ENCODE data around the gene CD63.

Gene CD63

DNA sequence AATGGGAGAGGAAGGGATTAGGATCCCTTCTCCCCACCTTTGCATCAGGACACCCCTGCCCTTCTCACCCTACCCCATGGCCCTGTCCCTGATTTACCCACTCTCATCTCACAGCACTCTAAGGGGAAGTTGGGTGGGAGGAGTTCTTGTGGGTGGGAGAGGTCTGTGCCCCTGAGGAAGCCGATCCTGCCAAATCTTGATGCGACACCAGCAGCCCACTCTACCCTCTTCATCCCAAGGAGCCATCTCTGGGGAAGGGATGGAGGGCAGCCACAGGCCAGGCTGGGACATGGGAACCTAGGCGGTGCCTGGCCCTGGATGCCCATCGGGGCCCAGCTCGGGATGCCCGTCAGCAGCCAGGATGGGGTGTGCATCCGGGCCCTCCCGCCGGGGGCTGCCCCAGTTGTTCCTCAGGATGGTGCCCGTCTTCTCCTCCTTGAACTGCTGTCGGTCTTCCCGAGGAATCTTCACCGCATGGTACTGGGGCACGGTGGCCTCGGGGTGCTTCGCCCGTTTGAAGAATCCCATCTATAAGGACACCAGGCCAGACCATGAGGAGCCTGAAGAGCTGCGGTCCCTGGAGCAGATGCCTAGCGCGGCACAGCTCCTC is 43.9 kb downstream of the CD63 start:
- DNase-seq = no peak

DNA sequence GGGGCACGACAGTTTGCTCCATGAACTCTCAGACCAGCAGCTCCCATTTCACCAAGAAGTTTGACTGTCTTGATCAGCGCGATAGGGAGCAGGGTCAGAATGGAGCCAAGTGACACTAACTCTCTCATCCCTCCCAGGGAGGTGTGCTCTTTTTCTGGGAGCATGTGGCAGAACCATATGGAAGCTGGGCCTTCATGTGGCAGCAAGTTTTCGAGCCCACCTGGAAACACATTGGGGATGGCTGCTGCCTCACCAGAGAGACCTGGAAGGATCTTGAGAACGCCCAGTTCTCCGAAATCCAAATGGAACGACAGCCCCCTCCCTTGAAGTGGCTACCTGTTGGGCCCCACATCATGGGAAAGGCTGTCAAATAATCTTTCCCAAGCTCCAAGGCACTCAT is 45.1 kb downstream of the CD63 start:
- no peak for DNase-seq

DNA sequence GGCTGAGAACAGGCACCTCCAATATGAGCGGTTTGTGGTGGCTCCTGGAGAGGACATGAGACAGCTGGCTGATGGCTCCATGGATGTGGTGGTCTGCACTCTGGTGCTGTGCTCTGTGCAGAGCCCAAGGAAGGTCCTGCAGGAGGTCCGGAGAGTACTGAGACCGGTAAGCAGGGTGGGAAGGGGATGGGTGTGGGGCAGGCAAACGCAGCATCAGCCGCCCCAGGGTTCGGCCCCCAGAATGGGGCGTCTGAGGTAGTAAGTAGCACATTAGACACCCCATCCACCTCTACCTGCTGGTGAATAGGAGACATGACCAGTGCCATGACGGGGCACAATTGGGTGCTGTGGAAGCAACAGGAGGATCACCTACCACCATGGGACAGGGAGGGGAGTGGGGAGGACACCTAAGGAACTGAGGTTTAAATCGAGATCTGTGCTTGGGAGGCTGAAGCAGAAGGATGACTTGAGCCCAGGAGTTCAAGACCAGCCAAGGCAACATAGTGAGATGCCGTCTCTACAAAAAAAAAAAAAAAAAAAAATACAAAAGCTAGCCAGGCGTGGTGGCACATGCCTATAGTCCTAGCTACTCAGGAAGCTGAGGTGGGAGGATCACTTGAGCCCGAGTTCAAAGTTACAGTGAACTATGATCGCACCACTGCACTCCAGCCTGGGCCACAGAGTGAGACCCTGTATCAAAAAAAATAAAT is 46.6 kb downstream of the CD63 start:
- DNase-seq = no peak

DNA sequence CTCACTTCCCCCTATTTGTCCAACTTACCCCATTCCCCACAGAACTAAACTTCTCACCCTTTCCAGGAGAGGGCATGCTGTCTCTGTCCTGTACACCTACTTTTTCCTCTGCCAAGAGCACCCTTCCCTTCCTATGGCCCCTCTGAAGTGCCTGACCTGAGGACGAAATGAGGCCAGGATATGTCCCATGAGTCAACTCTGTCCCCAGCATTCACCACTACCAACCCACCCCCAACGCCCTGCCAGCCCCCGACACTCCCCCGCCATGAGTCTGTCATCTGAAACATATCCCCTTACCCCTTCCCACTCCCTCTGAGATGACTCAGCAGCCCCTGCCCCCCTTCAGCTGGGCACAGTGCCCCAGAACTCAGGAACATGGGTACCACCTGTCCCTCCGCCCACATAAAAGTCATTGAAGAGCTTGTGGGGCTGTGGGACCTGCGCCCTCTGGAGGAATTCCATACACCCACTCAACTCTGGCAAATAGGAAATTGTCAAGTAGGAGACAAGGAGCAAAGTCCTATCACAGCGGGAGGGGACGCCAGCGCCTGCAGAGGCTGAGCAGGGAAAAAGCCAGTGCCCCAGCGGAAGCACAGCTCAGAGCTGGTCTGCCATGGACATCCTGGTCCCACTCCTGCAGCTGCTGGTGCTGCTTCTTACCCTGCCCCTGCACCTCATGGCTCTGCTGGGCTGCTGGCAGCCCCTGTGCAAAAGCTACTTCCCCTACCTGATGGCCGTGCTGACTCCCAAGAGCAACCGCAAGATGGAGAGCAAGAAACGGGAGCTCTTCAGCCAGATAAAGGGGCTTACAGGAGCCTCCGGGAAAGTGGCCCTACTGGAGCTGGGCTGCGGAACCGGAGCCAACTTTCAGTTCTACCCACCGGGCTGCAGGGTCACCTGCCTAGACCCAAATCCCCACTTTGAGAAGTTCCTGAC is 47.4 kb downstream of the CD63 start:
- DNase-seq = no peak

DNA sequence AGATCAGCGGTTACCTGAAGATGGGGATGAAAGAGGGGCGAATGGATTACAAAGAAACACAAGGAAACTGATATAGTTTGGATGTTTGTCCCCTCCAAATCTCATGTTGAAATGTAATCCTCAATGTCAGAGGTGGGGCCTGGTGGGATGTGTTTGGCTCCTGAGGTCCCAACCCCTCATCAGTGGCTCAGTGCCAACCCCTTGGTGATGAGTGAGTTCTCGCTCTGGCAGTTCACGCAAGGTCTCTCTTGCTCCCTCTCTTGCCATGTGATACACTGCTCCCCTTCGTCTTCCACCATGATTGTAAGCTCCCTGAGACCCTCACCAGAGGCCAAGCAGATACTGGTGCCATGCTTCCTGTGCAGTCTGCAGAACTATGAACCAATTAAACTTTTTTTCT is 49.1 kb downstream of the CD63 start:
- DNase-seq = no peak

DNA sequence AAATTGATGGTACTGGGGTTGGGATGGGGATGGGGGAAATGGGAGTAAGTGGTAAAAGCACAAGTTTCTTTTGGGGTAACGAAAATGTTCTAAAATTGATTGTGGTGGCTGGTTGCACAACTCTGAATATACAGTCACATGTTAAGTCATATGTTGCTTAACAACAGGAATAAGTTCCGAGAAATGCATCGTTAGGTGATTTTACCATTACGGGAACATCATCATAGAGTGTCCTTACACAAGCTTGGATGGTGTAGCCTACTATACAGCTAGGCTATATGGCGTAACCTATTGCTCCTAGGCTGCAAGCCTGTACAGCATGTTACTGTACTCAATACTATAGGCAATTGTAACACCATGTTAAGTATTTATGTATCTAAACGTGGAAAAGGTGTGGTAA is 52.1 kb downstream of the CD63 start:
- DNase-seq = no peak

DNA sequence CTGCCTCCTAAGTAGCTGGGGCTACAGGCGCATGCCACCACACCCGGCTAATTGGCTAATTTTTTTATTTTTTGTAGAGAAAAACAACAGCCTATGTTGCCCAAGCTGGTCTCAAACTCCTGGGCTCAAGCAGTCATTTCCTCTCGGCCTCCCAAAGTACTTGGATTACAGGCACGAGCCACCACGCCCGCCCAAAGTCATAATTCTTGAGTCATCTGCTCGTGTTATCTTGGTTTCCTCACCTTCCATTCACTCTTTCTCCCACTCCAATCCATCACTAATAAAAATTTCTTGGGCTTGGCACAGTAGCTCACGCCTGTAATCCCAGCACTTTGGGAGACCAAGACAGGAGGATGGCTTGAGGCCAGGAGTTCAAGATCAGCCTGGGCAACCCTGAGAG is 53.1 kb downstream of the CD63 start:
- no peak for DNase-seq
